Karpas-422 (cell line): ENCODE data around the gene RAB31. TPM values are rescaled to one million over a fixed set of nuclear protein-coding genes. Genes with fewer than 3 reads are reported as not detected.

Experiments used
- DNase-seq: peaks from one replicate; pipeline ENCODE4 v3.0.0-alpha.2; 2015
- H2AFZ ChIP-seq: fragments of 200-600 bp; sonication (generic); 2 replicates; pipeline ENCODE4 v1.6.1; 2014; ENCODE audit warnings: antibody characterized with exemption, low read length, mixed read lengths
- H3K27ac ChIP-seq: fragments of 200-600 bp; sonication (generic); 2 replicates; pipeline ENCODE4 v1.5.1; 2014; ENCODE audit warnings: mild to moderate bottlenecking, low read length, moderate library complexity
- H3K27me3 ChIP-seq: fragments of 200-600 bp; sonication (generic); 2 replicates; pipeline ENCODE4 v1.6.1; 2014; ENCODE audit warnings: low read length, mixed read lengths
- H3K36me3 ChIP-seq: fragments of 200-600 bp; sonication (generic); 2 replicates; pipeline ENCODE4 v1.6.1; 2014; ENCODE audit warnings: low read length, mixed read lengths; ENCODE audit not compliant: insufficient read depth
- H3K4me1 ChIP-seq: fragments of 200-600 bp; sonication (generic); 2 replicates; pipeline ENCODE4 v1.6.1; 2014; ENCODE audit warnings: mild to moderate bottlenecking, low read length, mixed read lengths
- H3K4me2 ChIP-seq: fragments of 200-600 bp; sonication (generic); 2 replicates; pipeline ENCODE4 v1.6.1; 2014; ENCODE audit warnings: low read length, low read depth, mild to moderate bottlenecking; ENCODE audit not compliant: poor library complexity, severe bottlenecking
- H3K4me3 ChIP-seq: fragments of 200-600 bp; sonication (generic); 2 replicates; pipeline ENCODE4 v1.5.1; 2014; ENCODE audit warnings: mild to moderate bottlenecking, antibody characterized with exemption, low read length, mixed read lengths
- H3K79me2 ChIP-seq: fragments of 200-600 bp; sonication (generic); 2 replicates; pipeline ENCODE4 v1.6.1; 2014; ENCODE audit warnings: mild to moderate bottlenecking, low read length, mixed read lengths
- H3K9ac ChIP-seq: fragments of 200-600 bp; sonication (generic); 2 replicates; pipeline ENCODE4 v1.6.0; 2014; ENCODE audit warnings: low read length
- H3K9me2 ChIP-seq: fragments of 200-600 bp; sonication (generic), shearing (Covaris generic); replicated peaks from 2 replicates; pipeline ENCODE4 v1.6.0; 2014; ENCODE audit warnings: mild to moderate bottlenecking, low read length, moderate library complexity; ENCODE audit not compliant: insufficient read depth
- H3K9me3 ChIP-seq: fragments of 300-700, 200-600 bp; sonication (generic); 2 replicates; pipeline ENCODE4 v1.6.1; 2014; ENCODE audit warnings: low read length, mixed read lengths
- H4K20me1 ChIP-seq: fragments of 200-600 bp; sonication (generic); 2 replicates; pipeline ENCODE4 v1.6.1; 2014; ENCODE audit warnings: mild to moderate bottlenecking, antibody characterized with exemption, low read length, low read depth; ENCODE audit not compliant: insufficient read depth
- total RNA-seq: library from RNA; depleted of rRNA; stranded (reverse); fragments of >200 nt; shearing (Covaris generic); gene quantifications from 2 replicates; pipeline ENCODE4 v1.2.3, GENCODE V29; 2014; ENCODE audit warnings: low replicate concordance

Gene RAB31
- total RNA-seq, 1 experiment from 2014 or later = not detected

- Histone ChIP-seq H3K4me1 (no peaks in the 10 kb centered on the region), H3K36me3 (no peaks in the 10 kb centered on the region)
Observed at GRCh38 chr18:9791991-9792390, 83.9 kb downstream of the RAB31 start.

GRCh38 chr18:9792565-9793245 is 84.6 kb downstream of the RAB31 start:
- Histone ChIP-seq H3K9me3 (no peaks in the 10 kb centered on the region), H3K9ac (no peak overlapping the region), H2AFZ (no peak overlapping the region), H3K9me2 (no peaks in the 10 kb centered on the region), H3K4me2 (no peak overlapping the region), H3K4me1 (no peaks in the 10 kb centered on the region), H3K27ac (no peak overlapping the region), H3K4me3 (no peak overlapping the region), H4K20me1 (no peaks in the 10 kb centered on the region), H3K27me3 (no peaks in the 10 kb centered on the region), H3K79me2 (no peaks in the 10 kb centered on the region), H3K36me3 (no peaks in the 10 kb centered on the region)
- peak; percentile 80 for DNase-seq

More at GRCh38 chr18:9791991-9792390, 83.9 kb downstream of the RAB31 start:
- no peak overlapping the region for H3K27ac ChIP-seq
- DNase-seq = no peak
- no peaks in the 10 kb centered on the region for H3K79me2 ChIP-seq
- no peaks in the 10 kb centered on the region for H3K27me3 ChIP-seq
- H4K20me1 ChIP-seq = no peaks in the 10 kb centered on the region
- no peaks in the 10 kb centered on the region for H3K9me2 ChIP-seq
- no peaks in the 10 kb centered on the region for H3K9me3 ChIP-seq
- H2AFZ ChIP-seq = no peak overlapping the region
- no peak overlapping the region for H3K4me3 ChIP-seq
- no peak overlapping the region for H3K9ac ChIP-seq
- H3K4me2 ChIP-seq = no peak overlapping the region

- no peak for DNase-seq
- Histone ChIP-seq H3K79me2 (no peaks in the 10 kb centered on the region), H3K4me1 (no peaks in the 10 kb centered on the region)
Observed at GRCh38 chr18:9796011-9796410, 87.9 kb downstream of the RAB31 start.

GRCh38 chr18:9796935-9797549 is 88.9 kb downstream of the RAB31 start:
- H3K4me3 ChIP-seq = no peak overlapping the region
- no peaks in the 10 kb centered on the region for H3K4me1 ChIP-seq
- no peaks in the 10 kb centered on the region for H3K27me3 ChIP-seq
- DNase-seq = no peak
- H3K9me2 ChIP-seq = no peaks in the 10 kb centered on the region
- H3K79me2 ChIP-seq = no peaks in the 10 kb centered on the region
- H4K20me1 ChIP-seq = no peaks in the 10 kb centered on the region
- H3K4me2 ChIP-seq = no peak overlapping the region
- no peak overlapping the region for H3K27ac ChIP-seq
- H2AFZ ChIP-seq = no peak overlapping the region
- H3K9me3 ChIP-seq = no peaks in the 10 kb centered on the region
- no peak overlapping the region for H3K9ac ChIP-seq
- no peaks in the 10 kb centered on the region for H3K36me3 ChIP-seq

More at GRCh38 chr18:9796011-9796410, 87.9 kb downstream of the RAB31 start:
- Histone ChIP-seq H3K4me2 (no peak overlapping the region), H2AFZ (no peak overlapping the region), H3K27ac (no peak overlapping the region), H3K4me3 (no peak overlapping the region), H3K9ac (no peak overlapping the region), H3K36me3 (no peaks in the 10 kb centered on the region), H3K9me2 (no peaks in the 10 kb centered on the region), H3K9me3 (no peaks in the 10 kb centered on the region), H3K27me3 (no peaks in the 10 kb centered on the region), H4K20me1 (no peaks in the 10 kb centered on the region)

- Histone ChIP-seq H3K4me2 (no peak overlapping the region), H2AFZ (no peak overlapping the region), H3K9me3 (no peaks in the 10 kb centered on the region), H3K36me3 (no peaks in the 10 kb centered on the region), H3K4me1 (no peaks in the 10 kb centered on the region), H3K27ac (no peak overlapping the region), H4K20me1 (no peaks in the 10 kb centered on the region), H3K4me3 (no peak overlapping the region), H3K27me3 (no peaks in the 10 kb centered on the region), H3K9me2 (no peaks in the 10 kb centered on the region), H3K79me2 (no peaks in the 10 kb centered on the region), H3K9ac (no peak overlapping the region)
- DNase-seq = no peak
Observed at GRCh38 chr18:9802175-9803062, 94.3 kb downstream of the RAB31 start.

GRCh38 chr18:9803063-9803697 is 95.1 kb downstream of the RAB31 start:
- no peaks in the 10 kb centered on the region for H3K27me3 ChIP-seq
- no peaks in the 10 kb centered on the region for H3K79me2 ChIP-seq
- no peaks in the 10 kb centered on the region for H4K20me1 ChIP-seq
- no peak overlapping the region for H3K4me3 ChIP-seq
- no peak overlapping the region for H3K9ac ChIP-seq
- H3K4me2 ChIP-seq = no peak overlapping the region
- no peak overlapping the region for H3K27ac ChIP-seq
- H3K36me3 ChIP-seq = no peaks in the 10 kb centered on the region
- H3K9me2 ChIP-seq = no peaks in the 10 kb centered on the region
- no peak overlapping the region for H2AFZ ChIP-seq
- H3K4me1 ChIP-seq = no peaks in the 10 kb centered on the region
- H3K9me3 ChIP-seq = no peaks in the 10 kb centered on the region
- no peak for DNase-seq

GRCh38 chr18:9803698-9804516 is 95.8 kb downstream of the RAB31 start:
- Histone ChIP-seq H3K27me3 (no peaks in the 10 kb centered on the region), H3K4me2 (no peak overlapping the region), H3K9me3 (no peaks in the 10 kb centered on the region), H2AFZ (no peak overlapping the region), H3K9ac (no peak overlapping the region), H3K27ac (no peak overlapping the region), H3K4me3 (no peak overlapping the region), H3K9me2 (no peaks in the 10 kb centered on the region), H3K79me2 (no peaks in the 10 kb centered on the region), H3K36me3 (no peaks in the 10 kb centered on the region), H4K20me1 (no peaks in the 10 kb centered on the region), H3K4me1 (no peaks in the 10 kb centered on the region)
- no peak for DNase-seq
